Measurements from ENCODE around the gene SDHA.

The SDHA gene

DNA sequence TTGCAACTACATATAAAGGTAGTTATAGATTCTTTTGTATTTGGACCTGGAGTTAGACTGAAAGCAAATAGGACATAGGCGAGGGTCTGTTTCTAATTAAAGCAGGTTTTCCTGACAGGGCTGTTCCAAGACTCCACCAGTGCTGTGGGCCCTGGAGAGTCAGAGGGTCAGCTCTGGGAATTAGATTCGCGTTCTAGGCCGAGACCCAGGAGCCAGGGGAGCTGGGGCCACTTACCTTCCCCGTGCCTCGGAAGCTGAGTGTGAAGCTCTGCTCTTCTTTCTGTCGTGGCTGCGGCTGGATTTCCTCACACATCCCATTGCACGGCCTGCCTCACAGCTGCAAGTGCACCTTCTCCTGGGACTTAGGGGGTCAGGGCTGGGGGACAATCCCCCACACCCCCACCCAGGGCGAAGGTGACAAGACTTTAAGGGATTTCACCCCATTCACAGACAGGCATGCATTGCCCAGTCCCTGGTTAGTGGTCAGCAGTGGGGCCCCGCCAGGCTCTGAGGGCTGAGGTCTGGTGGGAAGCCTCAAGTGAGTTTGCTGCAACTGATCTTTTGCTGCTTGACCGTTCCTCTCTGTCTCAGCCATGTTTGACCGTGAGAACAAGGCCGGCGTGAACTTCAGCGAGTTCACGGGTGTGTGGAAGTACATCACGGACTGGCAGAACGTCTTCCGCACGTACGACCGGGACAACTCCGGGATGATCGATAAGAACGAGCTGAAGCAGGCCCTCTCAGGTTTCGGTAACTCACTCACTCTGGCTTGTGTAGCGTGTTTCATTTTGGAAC is 88.1 kb downstream of the SDHA start:
- H3K27ac ChIP-seq (ENCODE audit: low read depth, low read length): no peak overlapping the region

More for the DNA sequence above, 88.1 kb downstream of the SDHA start:
- Histone ChIP-seq H3K4me2 (ENCODE audit: low read depth, low read length, poor library complexity, severe bottlenecking) (no peak overlapping the region), H3K79me2 (ENCODE audit: insufficient read depth, low read length) (peaks cover 13% of the 10 kb centered on the region), H3K9me2 (replicated peaks; ENCODE audit: insufficient read depth, low read length) (no peaks in the 10 kb centered on the region), H3K4me3 (ENCODE audit: insufficient read depth, low read length, poor library complexity, severe bottlenecking) (no peak overlapping the region), H2AFZ (ENCODE audit: low read depth, low read length, severe bottlenecking) (no peak overlapping the region), H3F3A (ENCODE audit: insufficient read depth) (no peaks in the 10 kb centered on the region), H3K27me3 (ENCODE audit: low read length) (no peaks in the 10 kb centered on the region), H3K9ac (ENCODE audit: low read length) (no peak overlapping the region), H4K20me1 (ENCODE audit: low read depth, low read length) (no peaks in the 10 kb centered on the region; the same call in 1 of the 2 replicates), H3K9me3 (ENCODE audit: insufficient read depth, low read length) (no peaks in the 10 kb centered on the region), H3K36me3 (ENCODE audit: low read length) (no peaks in the 10 kb centered on the region)
- TF ChIP-seq EZH2phosphoT487 (conservative IDR thresholded peaks at IDR 0.05; ENCODE audit: low read length): no peak

Data from SU-DHL-6 (cell line).